H9 (cell line): ENCODE data around the gene QSER1. TPM values are rescaled to one million over a fixed set of nuclear protein-coding genes. Genes with fewer than 3 reads are reported as not detected.

Source experiments
- DNase-seq: peaks from one replicate; pipeline ENCODE4 v3.0.0-alpha.2; 2017
- H2AFZ ChIP-seq: one replicate; pipeline ENCODE4 v1.6.1; 2013; ENCODE audit warnings: mild to moderate bottlenecking, low read length, control low read depth, moderate library complexity
- H2AK5ac ChIP-seq: 2 replicates; pipeline ENCODE4 v1.6.1; 2013; ENCODE audit warnings: low read length, control low read depth, mixed read lengths; ENCODE audit not compliant: insufficient read length
- H2BK120ac ChIP-seq: one replicate; pipeline ENCODE4 v1.6.1; 2013; ENCODE audit warnings: low read depth, mild to moderate bottlenecking, low read length, control low read depth, inconsistent platforms; ENCODE audit not compliant: poor library complexity, severe bottlenecking
- H2BK12ac ChIP-seq: 2 replicates; pipeline ENCODE4 v1.6.1; 2013; ENCODE audit warnings: low read length, control low read depth, mixed read lengths, low read depth; ENCODE audit not compliant: insufficient read length
- H2BK15ac ChIP-seq: 2 replicates; pipeline ENCODE4 v1.6.1; 2013; ENCODE audit warnings: low read depth, low read length, control low read depth
- H2BK20ac ChIP-seq: one replicate; pipeline ENCODE4 v1.6.1; 2013; ENCODE audit warnings: low read depth, mild to moderate bottlenecking, low read length, control low read depth, inconsistent platforms; ENCODE audit not compliant: poor library complexity, severe bottlenecking
- H2BK5ac ChIP-seq: 2 replicates; pipeline ENCODE4 v1.6.1; 2013; ENCODE audit warnings: low read length, control low read depth, mixed read lengths; ENCODE audit not compliant: insufficient read length
- H3K14ac ChIP-seq: 2 replicates; pipeline ENCODE4 v1.6.1; 2013; ENCODE audit warnings: low read length, control low read depth; ENCODE audit not compliant: insufficient read depth
- H3K18ac ChIP-seq: 2 replicates; pipeline ENCODE4 v1.6.1; 2013; ENCODE audit warnings: low read depth, mild to moderate bottlenecking, mixed read lengths, low read length, control low read depth; ENCODE audit not compliant: insufficient read length
- H3K23ac ChIP-seq: 2 replicates; pipeline ENCODE4 v1.6.1; 2013; ENCODE audit warnings: low read length, control low read depth, mixed read lengths, low read depth; ENCODE audit not compliant: insufficient read length
- H3K23me2 ChIP-seq: 2 replicates; pipeline ENCODE4 v1.6.1; 2013; ENCODE audit warnings: low read depth, mild to moderate bottlenecking, mixed read lengths, low read length, control low read depth; ENCODE audit not compliant: insufficient read length, poor library complexity, severe bottlenecking
- H3K27ac ChIP-seq: 2 replicates; pipeline ENCODE4 v1.5.1; 2013; ENCODE audit warnings: low read length, control low read depth, mixed read lengths, low read depth; ENCODE audit not compliant: insufficient read length
- H3K27me3 ChIP-seq: 2 replicates; pipeline ENCODE4 v1.6.1; 2013; ENCODE audit warnings: low read length, control low read depth, inconsistent platforms; ENCODE audit not compliant: insufficient read depth
- H3K4ac ChIP-seq: 2 replicates; pipeline ENCODE4 v1.6.1; 2013; ENCODE audit warnings: low read depth, mild to moderate bottlenecking, control low read depth, inconsistent platforms, low read length, moderate library complexity
- H3K4me1 ChIP-seq: 2 replicates; pipeline ENCODE4 v1.6.1; 2013; ENCODE audit warnings: low read length, control low read depth, inconsistent platforms; ENCODE audit not compliant: insufficient read depth
- H3K4me2 ChIP-seq: 2 replicates; pipeline ENCODE4 v1.6.1; 2013; ENCODE audit warnings: low read length, control low read depth, mixed read lengths; ENCODE audit not compliant: insufficient read length, insufficient read depth
- H3K56ac ChIP-seq: 2 replicates; pipeline ENCODE4 v1.6.1; 2013; ENCODE audit warnings: low read depth, mild to moderate bottlenecking, mixed read lengths, low read length, control low read depth; ENCODE audit not compliant: insufficient read length
- H3K79me1 ChIP-seq: 2 replicates; pipeline ENCODE4 v1.6.1; 2013; ENCODE audit warnings: low read depth, mild to moderate bottlenecking, moderate library complexity, low read length, control low read depth, inconsistent platforms; ENCODE audit not compliant: insufficient read depth, poor library complexity, severe bottlenecking
- H3K79me2 ChIP-seq: 2 replicates; pipeline ENCODE4 v1.6.1; 2013; ENCODE audit warnings: low read length, control low read depth, inconsistent platforms; ENCODE audit not compliant: insufficient read depth
- H3K9ac ChIP-seq: 2 replicates; pipeline ENCODE4 v1.6.1; 2013; ENCODE audit warnings: low read length, control low read depth, mixed read lengths; ENCODE audit not compliant: insufficient read length; ENCODE audit errors: extremely low read depth
- H3K9me3 ChIP-seq: one replicate; pipeline ENCODE4 v1.6.1; 2013; ENCODE audit warnings: low read depth, low read length, inconsistent platforms; ENCODE audit not compliant: control insufficient read depth
- H3T11ph ChIP-seq: one replicate; pipeline ENCODE4 v1.6.1; 2013; ENCODE audit warnings: mild to moderate bottlenecking, low read length, control low read depth, inconsistent platforms
- H4K20me1 ChIP-seq: one replicate; pipeline ENCODE4 v1.6.1; 2013; ENCODE audit not compliant: control insufficient read depth, insufficient read length, insufficient read depth
- H4K5ac ChIP-seq: 2 replicates; pipeline ENCODE4 v1.6.1; 2013; ENCODE audit warnings: low read depth, mild to moderate bottlenecking, mixed read lengths, low read length, control low read depth; ENCODE audit not compliant: insufficient read length
- H4K8ac ChIP-seq: replicated peaks from 2 replicates; pipeline ENCODE4 v1.6.1; 2013; ENCODE audit warnings: low read length, control low read depth, mixed read lengths, low read depth; ENCODE audit not compliant: insufficient read length
- H4K91ac ChIP-seq: 2 replicates; pipeline ENCODE4 v1.6.1; 2013; ENCODE audit warnings: low read depth, mild to moderate bottlenecking, moderate library complexity, mixed read lengths, low read length, control low read depth; ENCODE audit not compliant: insufficient read length
- H3K27ac Mint-ChIP-seq, 3 experiments: 2 replicates in 2 of 3; 3 replicates in 1 of 3; pipeline ENCODE4 v1.8.0; 2020 to 2021; ENCODE audit warnings: mixed read lengths in 3 of 3, mild to moderate bottlenecking in 1 of 3, moderate library complexity in 1 of 3
- H3K27me3 Mint-ChIP-seq: 2 replicates; pipeline ENCODE4 v1.8.0; 2021; ENCODE audit warnings: low read depth, mild to moderate bottlenecking, moderate library complexity, mixed read lengths
- H3K36me3 Mint-ChIP-seq, 3 experiments: 2 replicates in 2 of 3; 3 replicates in 1 of 3; pipeline ENCODE4 v1.8.0; 2020 to 2021; ENCODE audit warnings: low read depth in 3 of 3, mixed read lengths in 3 of 3; ENCODE audit not compliant: insufficient read depth in 1 of 3
- H3K4me1 Mint-ChIP-seq, 2 experiments: 2 replicates each; pipeline ENCODE4 v1.8.0; 2020; ENCODE audit warnings: mixed read lengths in 2 of 2
- H3K4me3 Mint-ChIP-seq, 2 experiments: 2 replicates in 1 of 2; 3 replicates in 1 of 2; pipeline ENCODE4 v1.8.0; 2020 to 2021; ENCODE audit warnings: mild to moderate bottlenecking in 2 of 2, mixed read lengths in 2 of 2, moderate library complexity in 1 of 2
- H3K9me3 Mint-ChIP-seq, 2 experiments: 2 replicates in 1 of 2; 3 replicates in 1 of 2; pipeline ENCODE4 v1.8.0; 2020; ENCODE audit warnings: mild to moderate bottlenecking in 2 of 2, mixed read lengths in 2 of 2, moderate library complexity in 1 of 2
- CTCF ChIP-seq: fragments of 200-600 bp; sonication (generic); conservative IDR thresholded peaks from 3 replicates; pipeline ENCODE4 v1.8.0; 2021; ENCODE audit warnings: antibody characterized with exemption, mild to moderate bottlenecking
- WGBS: extraction: QIAGEN DNeasy Blood & Tissue Kit; methylation state at CpG from one replicate; pipeline ENCODE4 v1.1.7; 2013; ENCODE audit warnings: missing lambda C conversion rate, low lambda C conversion rate, mixed read lengths; ENCODE audit not compliant: insufficient read length; ENCODE audit errors: extremely low coverage; 5-methylcytosine and 5-hydroxymethylcytosine counted together
- total RNA-seq: library from RNA; stranded (reverse); gene quantifications from 2 replicates; pipeline ENCODE4 v1.2.1, GENCODE V29; 2021

QSER1 gene
- total RNA-seq, 1 experiment from 2014 or later = 139 TPM

GRCh38 chr11:33005175-33005574 lies 112.6 kb downstream of the QSER1 start:
- Histone ChIP-seq H3K27me3 (no peaks in the 10 kb centered on the region), H2BK120ac (no peak overlapping the region), H3K9me3 (no peaks in the 10 kb centered on the region), H3K4ac (no peak overlapping the region), H3K56ac (no peak overlapping the region), H3K4me1 (no peaks in the 10 kb centered on the region), H4K8ac (no peak overlapping the region), H3K4me2 (no peak overlapping the region), H3K79me1 (no peaks in the 10 kb centered on the region), H2BK15ac (no peak overlapping the region), H2AK5ac (no peak overlapping the region), H4K5ac (no peak overlapping the region), H2BK20ac (no peak overlapping the region), H4K91ac (no peak overlapping the region), H3K23ac (no peak overlapping the region), H3K79me2 (no peaks in the 10 kb centered on the region), H2AFZ (peak overlapping the region; percentile 48), H2BK12ac (no peak overlapping the region), H3T11ph (no peak overlapping the region), H2BK5ac (no peak overlapping the region), H3K18ac (no peak overlapping the region), H3K9ac (no peak overlapping the region), H4K20me1 (no peaks in the 10 kb centered on the region), H3K23me2 (no peaks in the 10 kb centered on the region), H3K27ac (no peak overlapping the region), H3K14ac (no peak overlapping the region)
- Mint-ChIP-seq H3K27ac (no peak overlapping the region), H3K36me3 (no peaks in the 10 kb centered on the region), H3K4me3 (no peak overlapping the region), H3K9me3 (no peaks in the 10 kb centered on the region), H3K27me3 (peaks cover 3% of the 10 kb centered on the region; the same call in 1 of the 2 replicates), H3K4me1 (peaks cover 0 to 9% of the 10 kb centered on the region in 2 experiments; a peak in 2 of 4 replicates)
- TF ChIP-seq CTCF = no peak
- no peak for DNase-seq
- WGBS = no CpG with 5 or more reads among the region's 2 CpGs
